Measurements from ENCODE around the gene FBXL4. TPM values are rescaled to one million over a fixed set of nuclear protein-coding genes. Genes with fewer than 3 reads are reported as not detected.

FBXL4 gene
- total RNA-seq, 4 donors from 2014 or later, result 14.5 to 26.7 (median 18.3) TPM

DNA sequence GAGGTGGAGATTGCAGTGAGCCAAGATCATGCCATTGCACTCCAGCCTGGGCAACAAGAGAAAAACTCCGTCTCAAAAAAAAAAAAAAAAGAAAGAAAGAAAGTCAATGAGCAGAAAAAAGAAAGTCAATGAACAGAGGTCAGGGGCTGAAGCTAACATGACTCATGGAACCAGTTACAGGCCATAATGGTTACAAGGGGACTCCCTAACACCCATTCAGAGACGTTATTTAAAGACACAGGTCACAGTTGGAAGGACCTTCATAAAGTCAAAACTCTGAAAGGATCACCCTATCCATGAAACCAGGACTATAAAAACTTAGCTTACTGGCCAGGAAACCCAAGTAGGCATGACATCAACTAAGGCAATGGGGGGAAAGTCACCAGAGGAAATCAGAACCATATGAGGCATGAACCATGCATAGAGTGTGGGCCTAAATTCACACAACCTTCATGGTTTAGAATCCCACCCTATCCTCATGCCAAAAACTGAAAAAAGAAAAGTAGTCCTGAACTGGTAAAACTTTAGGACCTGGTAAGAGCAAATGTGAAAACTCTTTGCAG lies 18.2 kb downstream of the FBXL4 start:
- no peak for DNase-seq (ENCODE audit: low spot score in 2 of 2)
- Histone ChIP-seq H3K36me3 (peaks cover 5% of the 10 kb centered on the region), H3K9me3 (no peaks in the 10 kb centered on the region), H3K4me1 (no peaks in the 10 kb centered on the region), H3K4me3 (no peak overlapping the region), H3K27ac (no peak overlapping the region), H3K27me3 (no peaks in the 10 kb centered on the region)
- whole genome bisulfite sequencing, result 84% methylated on average over 2 of the region's 2 CpGs
- TF ChIP-seq CTCF (IDR thresholded peaks at IDR 0.05) (no peak), POLR2A (IDR thresholded peaks at IDR 0.05) (no peak), EP300 (IDR thresholded peaks at IDR 0.05) (no peak), POLR2AphosphoS5 (IDR thresholded peaks at IDR 0.05) (no peak)

DNA sequence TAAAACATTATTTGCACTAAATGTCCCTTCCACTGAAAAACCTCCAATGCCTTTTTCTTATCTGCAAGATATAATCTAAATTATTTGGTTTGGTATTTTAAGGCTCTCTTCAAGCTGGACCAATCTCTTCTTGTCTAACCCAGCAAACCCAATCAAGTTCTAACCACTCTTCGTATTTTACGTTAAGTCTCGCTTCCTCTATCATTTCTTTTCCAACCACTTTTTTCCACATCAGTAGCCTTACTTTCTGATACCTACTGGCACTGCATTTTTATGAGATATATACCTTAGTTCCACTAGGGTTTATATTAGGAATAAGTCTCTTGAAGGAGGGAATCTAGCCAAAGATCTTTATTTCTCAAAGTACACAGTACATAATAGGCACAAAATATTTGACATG lies 19.1 kb downstream of the FBXL4 start:
- no peak overlapping the region for H3K4me3 ChIP-seq
- no peak for TF ChIP-seq CTCF (IDR thresholded peaks at IDR 0.05)
- TF ChIP-seq EP300 (IDR thresholded peaks at IDR 0.05), result no peak
- no peak for TF ChIP-seq POLR2AphosphoS5 (IDR thresholded peaks at IDR 0.05)
- no peak for TF ChIP-seq POLR2A (IDR thresholded peaks at IDR 0.05)
- no peak overlapping the region for H3K27ac ChIP-seq
- no peaks in the 10 kb centered on the region for H3K9me3 ChIP-seq
- H3K36me3 ChIP-seq, result peaks cover 5% of the 10 kb centered on the region
- no peaks in the 10 kb centered on the region for H3K4me1 ChIP-seq
- 98% methylated on average over 3 of the region's 3 CpGs for WGBS
- no peaks in the 10 kb centered on the region for H3K27me3 ChIP-seq
- DNase-seq (ENCODE audit: low spot score in 2 of 2), result no peak

- no peak overlapping the region for H3K4me3 ChIP-seq
- TF ChIP-seq EP300 (IDR thresholded peaks at IDR 0.05) (no peak), POLR2A (IDR thresholded peaks at IDR 0.05) (no peak), CTCF (IDR thresholded peaks at IDR 0.05) (no peak), POLR2AphosphoS5 (IDR thresholded peaks at IDR 0.05) (no peak)
- H3K27ac ChIP-seq, result no peak overlapping the region
- no peaks in the 10 kb centered on the region for H3K9me3 ChIP-seq
- no peaks in the 10 kb centered on the region for H3K27me3 ChIP-seq
- H3K36me3 ChIP-seq, result peaks cover 5% of the 10 kb centered on the region
- H3K4me1 ChIP-seq, result no peaks in the 10 kb centered on the region
- DNase-seq (ENCODE audit: low spot score in 2 of 2), result no peak
Observed at GRCh38 chr6:98927534-98927933, 20.2 kb downstream of the FBXL4 start.

DNA sequence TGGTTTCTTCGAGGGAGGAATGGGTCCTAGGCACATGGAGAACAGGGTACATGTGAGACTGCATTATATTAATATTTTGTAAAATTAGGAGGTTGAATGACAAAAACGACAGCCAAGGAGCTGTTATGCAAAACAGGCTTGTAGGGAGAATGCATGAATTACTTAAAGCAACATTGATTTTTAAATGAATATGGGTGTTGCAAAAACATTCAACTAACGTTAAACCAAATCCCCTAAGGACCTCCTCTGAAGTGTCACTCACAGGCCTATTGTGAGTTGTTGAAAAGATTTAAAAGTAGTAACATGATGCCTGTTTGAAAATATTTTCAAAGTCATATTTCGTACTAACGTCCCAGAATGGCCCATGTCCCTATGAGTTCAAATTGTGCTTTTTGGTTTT lies 21.9 kb downstream of the FBXL4 start:
- Histone ChIP-seq H3K4me1 (no peaks in the 10 kb centered on the region), H3K9me3 (no peaks in the 10 kb centered on the region), H3K27me3 (no peaks in the 10 kb centered on the region), H3K36me3 (peaks cover 5% of the 10 kb centered on the region), H3K27ac (no peak overlapping the region), H3K4me3 (no peak overlapping the region)
- 72% methylated on average over 5 of the region's 5 CpGs for WGBS
- TF ChIP-seq POLR2A (IDR thresholded peaks at IDR 0.05) (no peak), POLR2AphosphoS5 (IDR thresholded peaks at IDR 0.05) (no peak), CTCF (IDR thresholded peaks at IDR 0.05) (no peak), EP300 (IDR thresholded peaks at IDR 0.05) (no peak)
- DNase-seq (ENCODE audit: low spot score in 2 of 2), result no peak

DNA sequence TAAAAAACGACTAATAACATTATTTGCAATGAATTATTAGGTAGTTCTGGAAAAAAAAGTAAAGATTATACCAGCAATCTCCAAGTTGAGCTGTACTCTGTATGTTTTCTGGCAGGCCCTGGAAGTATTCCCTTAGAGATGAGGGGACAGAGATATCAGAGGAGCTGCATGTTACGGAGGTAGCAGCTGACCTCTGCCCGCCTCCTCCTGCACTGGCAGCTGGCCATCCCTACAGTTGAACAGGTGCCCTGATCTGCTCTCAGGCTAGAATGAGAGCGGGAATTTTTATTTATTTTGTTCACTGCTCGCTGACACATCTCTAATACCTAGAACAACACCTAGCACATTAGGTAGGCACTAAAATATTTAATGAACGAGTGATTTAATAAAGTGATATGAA lies 23.1 kb downstream of the FBXL4 start:
- DNase-seq (ENCODE audit: low spot score in 2 of 2), result no peak

More for the DNA sequence above, 23.1 kb downstream of the FBXL4 start:
- Histone ChIP-seq H3K4me1 (peaks cover 3% of the 10 kb centered on the region), H3K36me3 (peaks cover 5% of the 10 kb centered on the region), H3K9me3 (no peaks in the 10 kb centered on the region), H3K27me3 (no peaks in the 10 kb centered on the region), H3K4me3 (no peak overlapping the region), H3K27ac (no peak overlapping the region)
- no peak for TF ChIP-seq CTCF (IDR thresholded peaks at IDR 0.05)
- TF ChIP-seq POLR2A (IDR thresholded peaks at IDR 0.05), result no peak
- TF ChIP-seq POLR2AphosphoS5 (IDR thresholded peaks at IDR 0.05), result no peak
- no peak for TF ChIP-seq EP300 (IDR thresholded peaks at IDR 0.05)
- 92% methylated on average over 6 of the region's 6 CpGs for WGBS
